ENCODE data around the gene FZD2.
"Not testable (repeated sequence)": the region's sequence is repeated elsewhere in the genome, so short reads cannot be mapped to it uniquely, and the experiment has no call there.

FZD2 gene

GRCh38 chr17:44585315-44585714 is 28.0 kb downstream of the FZD2 start:
- no peaks in the 10 kb centered on the region for H3K36me3 Mint-ChIP-seq (ENCODE audit: low read depth)
- no peak overlapping the region for H3K27ac Mint-ChIP-seq
- H3K4me3 Mint-ChIP-seq, result no peak overlapping the region
- H3K9me3 Mint-ChIP-seq, result no peaks in the 10 kb centered on the region
- H3K4me1 Mint-ChIP-seq (ENCODE audit: low read depth), result no peaks in the 10 kb centered on the region
- DNase-seq, result no peak
- peaks cover 16% of the 10 kb centered on the region for H3K27me3 Mint-ChIP-seq

GRCh38 chr17:44587339-44587738 is 30.1 kb downstream of the FZD2 start:
- no peaks in the 10 kb centered on the region for H3K9me3 Mint-ChIP-seq
- H3K4me1 Mint-ChIP-seq (ENCODE audit: low read depth), result no peaks in the 10 kb centered on the region
- H3K36me3 Mint-ChIP-seq (ENCODE audit: low read depth), result no peaks in the 10 kb centered on the region
- no peak overlapping the region for H3K4me3 Mint-ChIP-seq
- peaks cover 5% of the 10 kb centered on the region for H3K27me3 Mint-ChIP-seq
- no peak for DNase-seq
- H3K27ac Mint-ChIP-seq, result no peak overlapping the region

- DNase-seq, result no peak
- Mint-ChIP-seq H3K9me3 (no peaks in the 10 kb centered on the region), H3K4me3 (no peak overlapping the region)
These were observed 32.2 kb downstream of the FZD2 start for GRCh38 chr17:44589316-44590071.

GRCh38 chr17:44590072-44590462 is 32.8 kb downstream of the FZD2 start:
- not testable (repeated sequence) for H3K4me3 Mint-ChIP-seq; DNase-seq; H3K4me1 Mint-ChIP-seq (ENCODE audit: low read depth); H3K27ac Mint-ChIP-seq; H3K36me3 Mint-ChIP-seq (ENCODE audit: low read depth); H3K9me3 Mint-ChIP-seq
- H3K27me3 Mint-ChIP-seq, result peaks cover 13% of the 10 kb centered on the region

More at GRCh38 chr17:44589316-44590071, 32.2 kb downstream of the FZD2 start:
- H3K27me3 Mint-ChIP-seq, result peaks cover 7% of the 10 kb centered on the region
- H3K36me3 Mint-ChIP-seq (ENCODE audit: low read depth), result no peaks in the 10 kb centered on the region
- no peaks in the 10 kb centered on the region for H3K4me1 Mint-ChIP-seq (ENCODE audit: low read depth)
- no peak overlapping the region for H3K27ac Mint-ChIP-seq

GRCh38 chr17:44590762-44591161 is 33.5 kb downstream of the FZD2 start:
- not testable (repeated sequence) for H3K4me1 Mint-ChIP-seq (ENCODE audit: low read depth); H3K27ac Mint-ChIP-seq; H3K4me3 Mint-ChIP-seq; H3K36me3 Mint-ChIP-seq (ENCODE audit: low read depth); H3K9me3 Mint-ChIP-seq; DNase-seq
- H3K27me3 Mint-ChIP-seq, result peaks cover 17% of the 10 kb centered on the region

GRCh38 chr17:44591206-44591605 is 33.9 kb downstream of the FZD2 start:
- Mint-ChIP-seq H3K4me3 (no peak overlapping the region), H3K36me3 (ENCODE audit: low read depth) (no peaks in the 10 kb centered on the region), H3K27me3 (peaks cover 18% of the 10 kb centered on the region), H3K9me3 (no peaks in the 10 kb centered on the region), H3K27ac (no peak overlapping the region), H3K4me1 (ENCODE audit: low read depth) (no peaks in the 10 kb centered on the region)
- DNase-seq, result no peak

- Mint-ChIP-seq H3K36me3 (ENCODE audit: low read depth) (no peaks in the 10 kb centered on the region), H3K27ac (no peak overlapping the region), H3K9me3 (no peaks in the 10 kb centered on the region), H3K4me1 (ENCODE audit: low read depth) (no peaks in the 10 kb centered on the region), H3K27me3 (peaks cover 22% of the 10 kb centered on the region), H3K4me3 (no peak overlapping the region)
- no peak for DNase-seq
These were observed 35.9 kb downstream of the FZD2 start for GRCh38 chr17:44593156-44593555.

- DNase-seq, result no peak
- Mint-ChIP-seq H3K36me3 (ENCODE audit: low read depth) (no peaks in the 10 kb centered on the region), H3K4me1 (ENCODE audit: low read depth) (no peaks in the 10 kb centered on the region), H3K4me3 (no peak overlapping the region), H3K27me3 (peaks cover 29% of the 10 kb centered on the region), H3K9me3 (no peaks in the 10 kb centered on the region), H3K27ac (no peak overlapping the region)
These were observed 38.0 kb downstream of the FZD2 start for GRCh38 chr17:44595216-44595775.

GRCh38 chr17:44598329-44598728 is 41.0 kb downstream of the FZD2 start:
- Mint-ChIP-seq H3K27me3 (peaks cover 30% of the 10 kb centered on the region), H3K4me1 (ENCODE audit: low read depth) (no peaks in the 10 kb centered on the region), H3K4me3 (no peak overlapping the region), H3K36me3 (ENCODE audit: low read depth) (no peaks in the 10 kb centered on the region), H3K9me3 (no peaks in the 10 kb centered on the region), H3K27ac (no peak overlapping the region)
- no peak for DNase-seq

GRCh38 chr17:44598932-44599297 is 41.6 kb downstream of the FZD2 start:
- DNase-seq, result no peak
- H3K4me1 Mint-ChIP-seq (ENCODE audit: low read depth), result no peaks in the 10 kb centered on the region
- H3K27ac Mint-ChIP-seq, result no peak overlapping the region
- peaks cover 30% of the 10 kb centered on the region for H3K27me3 Mint-ChIP-seq
- no peaks in the 10 kb centered on the region for H3K36me3 Mint-ChIP-seq (ENCODE audit: low read depth)
- no peak overlapping the region for H3K4me3 Mint-ChIP-seq
- no peaks in the 10 kb centered on the region for H3K9me3 Mint-ChIP-seq

GRCh38 chr17:44599298-44600175 is 42.3 kb downstream of the FZD2 start:
- H3K9me3 Mint-ChIP-seq, result no peaks in the 10 kb centered on the region
- no peak overlapping the region for H3K4me3 Mint-ChIP-seq
- no peaks in the 10 kb centered on the region for H3K36me3 Mint-ChIP-seq (ENCODE audit: low read depth)
- peaks cover 30% of the 10 kb centered on the region for H3K27me3 Mint-ChIP-seq
- DNase-seq, result no peak
- H3K4me1 Mint-ChIP-seq (ENCODE audit: low read depth), result no peaks in the 10 kb centered on the region
- H3K27ac Mint-ChIP-seq, result no peak overlapping the region

GRCh38 chr17:44601539-44601938 is 44.3 kb downstream of the FZD2 start:
- Mint-ChIP-seq H3K27ac (no peak overlapping the region), H3K27me3 (peaks cover 20% of the 10 kb centered on the region), H3K4me1 (ENCODE audit: low read depth) (no peaks in the 10 kb centered on the region), H3K36me3 (ENCODE audit: low read depth) (no peaks in the 10 kb centered on the region), H3K4me3 (no peak overlapping the region), H3K9me3 (no peaks in the 10 kb centered on the region)
- no peak for DNase-seq

- H3K27me3 Mint-ChIP-seq, result peaks cover 20% of the 10 kb centered on the region
- DNase-seq, result no peak
- H3K27ac Mint-ChIP-seq, result no peak overlapping the region
- H3K4me1 Mint-ChIP-seq (ENCODE audit: low read depth), result no peaks in the 10 kb centered on the region
- no peaks in the 10 kb centered on the region for H3K9me3 Mint-ChIP-seq
- H3K4me3 Mint-ChIP-seq, result no peak overlapping the region
- H3K36me3 Mint-ChIP-seq (ENCODE audit: low read depth), result no peaks in the 10 kb centered on the region
These were observed 44.7 kb downstream of the FZD2 start for GRCh38 chr17:44601973-44602372.

- H3K27me3 Mint-ChIP-seq, result peaks cover 20% of the 10 kb centered on the region
- H3K9me3 Mint-ChIP-seq, result no peaks in the 10 kb centered on the region
- H3K36me3 Mint-ChIP-seq (ENCODE audit: low read depth), result no peaks in the 10 kb centered on the region
- DNase-seq, result no peak
- no peak overlapping the region for H3K27ac Mint-ChIP-seq
- H3K4me1 Mint-ChIP-seq (ENCODE audit: low read depth), result no peaks in the 10 kb centered on the region
- H3K4me3 Mint-ChIP-seq, result no peak overlapping the region
These were observed 45.1 kb downstream of the FZD2 start for GRCh38 chr17:44602390-44602789.

- H3K4me3 Mint-ChIP-seq, result no peak overlapping the region
- no peaks in the 10 kb centered on the region for H3K9me3 Mint-ChIP-seq
- no peak for DNase-seq
- H3K36me3 Mint-ChIP-seq (ENCODE audit: low read depth), result no peaks in the 10 kb centered on the region
- H3K27me3 Mint-ChIP-seq, result peaks cover 20% of the 10 kb centered on the region
- no peak overlapping the region for H3K27ac Mint-ChIP-seq
- H3K4me1 Mint-ChIP-seq (ENCODE audit: low read depth), result no peaks in the 10 kb centered on the region
These were observed 45.7 kb downstream of the FZD2 start for GRCh38 chr17:44602970-44603369.

All from activated T-cell treated with anti-CD3 and anti-CD28 coated beads, Interleukin-2, amount 50 U/mL, for 24 hours (primary cell).